NT2/D1 (cell line): Measurements from ENCODE around the gene SNAP29.
"Not testable (repeated sequence)": the region's sequence is repeated elsewhere in the genome, so short reads cannot be mapped to it uniquely, and the experiment has no call there.

Experiments used
- DNase-seq: peaks from one replicate; pipeline ENCODE4 v3.0.0-alpha.2; 2011; ENCODE audit warnings: low read depth, low spot score
- H3K27me3 ChIP-seq: 2 replicates; pipeline ENCODE4 v1.6.0; 2011; ENCODE audit warnings: mild to moderate bottlenecking; ENCODE audit not compliant: insufficient read length, insufficient read depth
- H3K36me3 ChIP-seq: 2 replicates; pipeline ENCODE4 v1.6.1; 2011; ENCODE audit warnings: mild to moderate bottlenecking, low read length, mixed read lengths; ENCODE audit not compliant: insufficient read depth, insufficient read length
- H3K4me1 ChIP-seq: 2 replicates; pipeline ENCODE4 v1.5.1; 2011; ENCODE audit not compliant: insufficient read depth, insufficient read length
- H3K4me3 ChIP-seq: 2 replicates; pipeline ENCODE4 v1.5.1; 2011; ENCODE audit warnings: low read depth; ENCODE audit not compliant: insufficient read length
- H3K9ac ChIP-seq: 2 replicates; pipeline ENCODE4 v1.6.0; 2011; ENCODE audit warnings: low read depth; ENCODE audit not compliant: insufficient read length
- H3K9me3 ChIP-seq: 2 replicates; pipeline ENCODE4 v1.5.1; 2011; ENCODE audit warnings: mild to moderate bottlenecking, low read length; ENCODE audit not compliant: insufficient read depth
- SUZ12 ChIP-seq: IDR thresholded peaks from 2 replicates; pipeline ENCODE4 v1.6.1; 2011; ENCODE audit not compliant: insufficient read length, insufficient read depth; ENCODE audit errors: extremely low read depth
- YY1 ChIP-seq: IDR thresholded peaks from 2 replicates; pipeline ENCODE4 v1.6.1; 2011; ENCODE audit not compliant: insufficient read length, insufficient read depth
- ZNF274 ChIP-seq: IDR thresholded peaks from 2 replicates; pipeline ENCODE4 v1.6.1; 2011; ENCODE audit warnings: mild to moderate bottlenecking, low read depth, low read length

SNAP29 gene

DNA sequence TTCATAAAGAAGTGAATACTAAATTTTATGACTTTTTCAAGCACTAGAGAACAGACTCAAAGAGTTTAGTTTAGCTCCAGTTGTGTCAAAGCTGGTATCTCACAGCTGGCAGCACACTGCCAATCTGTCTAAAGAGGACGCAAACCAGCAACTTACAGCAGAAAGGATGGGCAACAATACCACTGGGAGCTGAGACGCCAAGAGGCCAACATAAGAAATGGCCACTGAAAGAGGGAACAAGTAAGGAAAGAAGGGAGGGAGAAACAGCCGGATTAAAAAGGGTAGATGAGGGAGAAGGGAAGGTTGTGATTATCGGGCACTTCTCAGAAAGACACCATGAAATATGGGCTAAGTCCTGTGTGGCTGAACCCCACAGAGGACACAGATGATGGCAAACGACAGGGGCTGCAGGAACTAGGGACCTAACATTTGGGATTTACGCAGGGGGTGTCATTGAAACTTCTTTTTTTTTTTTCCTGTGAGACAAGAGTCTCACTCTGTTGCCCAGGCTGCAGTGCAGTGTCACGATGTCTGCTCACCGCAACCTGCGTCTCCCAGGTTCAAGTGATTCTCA lies 43.2 kb upstream of the SNAP29 start:
- no peak for DNase-seq
- Histone ChIP-seq H3K9me3 (no peaks in the 10 kb centered on the region), H3K36me3 (peaks cover 61% of the 10 kb centered on the region), H3K4me3 (no peak overlapping the region), H3K4me1 (no peaks in the 10 kb centered on the region), H3K27me3 (no peaks in the 10 kb centered on the region), H3K9ac (no peak overlapping the region)
- TF ChIP-seq YY1 (no peak), ZNF274 (no peak), SUZ12 (no peak)

DNA sequence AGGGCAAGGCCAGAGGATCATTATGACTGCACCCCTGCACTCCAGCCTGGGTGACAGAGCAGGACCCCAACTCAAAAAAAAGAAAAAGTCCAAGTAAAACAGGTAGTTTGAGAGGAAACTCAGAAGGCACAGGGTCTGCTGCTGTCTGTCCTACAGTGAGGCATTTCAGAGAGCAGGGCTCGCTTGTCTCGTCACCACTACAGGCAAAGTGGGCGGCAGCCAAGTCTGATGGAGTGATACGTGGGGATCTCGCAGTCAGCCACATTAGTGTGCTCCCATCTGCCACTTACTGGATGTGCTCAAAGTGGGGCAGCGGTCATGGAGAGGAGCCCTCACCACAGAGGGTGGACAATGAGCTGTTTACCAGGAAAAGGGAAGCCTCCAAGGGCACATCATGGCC lies 42.2 kb upstream of the SNAP29 start:
- DNase-seq, result no peak
- peaks cover 54% of the 10 kb centered on the region for H3K36me3 ChIP-seq
- H3K4me1 ChIP-seq, result no peaks in the 10 kb centered on the region
- no peak overlapping the region for H3K4me3 ChIP-seq
- no peaks in the 10 kb centered on the region for H3K27me3 ChIP-seq
- H3K9ac ChIP-seq, result no peak overlapping the region
- TF ChIP-seq ZNF274, result no peak
- TF ChIP-seq SUZ12, result no peak
- no peak for TF ChIP-seq YY1
- no peaks in the 10 kb centered on the region for H3K9me3 ChIP-seq

DNA sequence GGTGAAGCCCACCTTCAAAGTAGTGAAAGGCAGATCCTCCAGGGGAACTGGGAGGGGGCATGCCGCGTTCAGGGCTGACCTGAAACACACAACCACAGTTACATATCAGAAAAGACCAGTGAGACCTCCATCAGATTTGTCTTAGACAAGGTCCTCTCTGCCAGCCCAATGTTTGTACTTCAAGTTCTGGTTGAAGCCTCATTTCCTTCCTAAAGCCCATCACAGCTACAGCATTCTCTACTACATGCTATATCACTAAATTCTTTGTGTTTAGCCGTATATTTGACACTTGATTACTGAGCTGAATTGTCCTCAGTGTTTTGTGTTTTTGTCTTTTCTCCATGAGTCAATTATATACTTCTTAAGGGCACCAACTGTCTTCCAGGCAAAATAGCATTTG lies 40.3 kb upstream of the SNAP29 start:
- DNase-seq, result no peak
- H3K27me3 ChIP-seq, result no peaks in the 10 kb centered on the region
- no peaks in the 10 kb centered on the region for H3K9me3 ChIP-seq
- H3K4me1 ChIP-seq, result no peaks in the 10 kb centered on the region
- peaks cover 43% of the 10 kb centered on the region for H3K36me3 ChIP-seq
- TF ChIP-seq YY1 (no peak), ZNF274 (no peak), SUZ12 (no peak)
- H3K4me3 ChIP-seq, result no peak overlapping the region
- no peak overlapping the region for H3K9ac ChIP-seq

DNA sequence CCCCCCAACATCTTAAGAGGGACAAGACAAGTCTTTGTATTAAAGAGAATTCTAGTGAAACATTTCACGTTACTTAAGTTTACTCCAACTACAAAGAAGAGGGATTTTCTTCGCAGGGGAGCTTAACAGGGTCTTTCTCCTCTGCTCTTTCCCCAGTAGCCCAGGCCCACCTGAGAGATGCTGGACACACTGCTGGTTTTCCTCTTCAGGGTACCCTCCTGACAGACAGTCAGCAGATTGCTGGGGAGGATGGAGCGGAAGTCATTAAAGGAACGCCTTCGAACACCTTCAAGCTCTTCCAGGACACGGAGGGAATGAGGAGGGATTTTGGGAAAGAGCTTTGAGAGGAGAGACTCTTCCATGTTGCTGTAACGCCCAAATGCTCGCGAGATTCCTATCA lies 39.3 kb upstream of the SNAP29 start:
- TF ChIP-seq YY1 (no peak), ZNF274 (no peak), SUZ12 (no peak)
- Histone ChIP-seq H3K9ac (no peak overlapping the region), H3K9me3 (no peaks in the 10 kb centered on the region), H3K27me3 (no peaks in the 10 kb centered on the region), H3K36me3 (peaks cover 42% of the 10 kb centered on the region), H3K4me3 (no peak overlapping the region), H3K4me1 (no peaks in the 10 kb centered on the region)
- no peak for DNase-seq

DNA sequence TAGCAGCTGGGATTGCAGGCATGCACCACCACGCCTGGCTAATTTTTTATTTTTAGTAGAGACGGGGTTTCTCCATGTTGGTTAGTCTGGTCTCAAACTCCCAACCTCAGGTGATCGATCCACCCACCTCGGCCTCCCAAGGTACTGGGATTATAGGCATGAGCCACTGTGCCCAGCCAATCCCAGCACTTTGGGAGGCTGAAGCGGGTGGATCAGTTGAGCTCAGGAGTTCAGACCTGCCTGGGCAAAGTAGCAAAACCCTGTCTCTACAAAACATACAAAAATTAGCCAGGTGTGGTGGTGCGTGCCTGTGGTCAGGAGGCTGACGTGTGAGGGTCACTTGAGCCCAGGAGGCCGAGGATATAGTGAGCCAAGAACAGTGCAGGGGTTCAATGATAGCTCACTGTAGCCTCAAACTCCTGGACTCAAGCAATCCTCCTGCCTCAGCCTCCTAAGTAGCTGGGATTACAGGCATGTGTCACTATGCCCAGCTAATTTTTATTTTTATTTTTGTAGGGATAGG lies 37.0 kb upstream of the SNAP29 start:
- not testable (repeated sequence) for DNase-seq, H3K4me3 ChIP-seq, H3K4me1 ChIP-seq, H3K27me3 ChIP-seq, H3K9ac ChIP-seq, H3K9me3 ChIP-seq
- H3K36me3 ChIP-seq, result peaks cover 40% of the 10 kb centered on the region

DNA sequence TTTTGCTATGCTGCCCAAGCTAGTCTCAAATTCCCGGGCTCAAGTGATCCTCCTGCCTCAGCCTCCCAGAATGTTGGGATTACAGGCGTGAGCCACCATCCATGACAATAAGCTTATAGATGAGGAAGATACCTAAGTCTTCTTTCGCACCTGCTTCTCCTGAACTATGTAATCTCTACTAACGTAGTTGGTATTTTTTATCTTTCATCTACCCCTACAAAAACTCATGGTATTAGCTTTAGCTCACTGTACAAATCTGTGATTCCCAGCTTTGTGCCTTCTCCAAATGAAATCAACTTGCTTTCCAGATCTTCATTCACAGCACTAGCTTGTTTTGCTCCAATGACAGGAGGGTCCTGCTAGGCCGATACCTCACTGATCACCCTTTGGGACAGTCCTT lies 36.6 kb upstream of the SNAP29 start:
- Histone ChIP-seq H3K9ac (no peak overlapping the region), H3K9me3 (no peaks in the 10 kb centered on the region), H3K27me3 (no peaks in the 10 kb centered on the region), H3K4me1 (no peaks in the 10 kb centered on the region), H3K36me3 (peaks cover 36% of the 10 kb centered on the region), H3K4me3 (no peak overlapping the region)
- no peak for TF ChIP-seq ZNF274
- no peak for TF ChIP-seq YY1
- no peak for TF ChIP-seq SUZ12
- DNase-seq, result no peak

DNA sequence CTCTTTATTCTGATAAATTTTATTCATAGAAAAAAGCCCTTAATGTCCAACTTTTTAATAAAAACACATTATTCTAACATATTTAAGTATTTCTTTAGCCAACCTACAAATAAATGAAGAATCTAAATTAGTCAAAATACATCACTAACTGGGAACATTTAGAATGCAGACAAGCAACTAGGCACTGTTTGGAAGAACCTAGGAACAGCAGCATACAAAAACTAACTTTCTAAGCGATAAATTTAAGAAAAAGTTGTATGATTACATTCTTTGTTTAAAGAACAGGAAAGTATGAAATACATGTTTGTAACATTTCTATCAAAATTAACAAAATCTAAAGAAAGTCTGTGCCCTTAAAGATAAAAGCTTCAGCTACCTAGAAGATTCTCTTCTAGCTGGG lies 35.5 kb upstream of the SNAP29 start:
- Histone ChIP-seq H3K4me1 (no peaks in the 10 kb centered on the region), H3K27me3 (no peaks in the 10 kb centered on the region), H3K9ac (no peak overlapping the region), H3K4me3 (no peak overlapping the region), H3K9me3 (no peaks in the 10 kb centered on the region), H3K36me3 (peaks cover 33% of the 10 kb centered on the region)
- no peak for TF ChIP-seq SUZ12
- no peak for TF ChIP-seq YY1
- TF ChIP-seq ZNF274, result no peak
- DNase-seq, result no peak

DNA sequence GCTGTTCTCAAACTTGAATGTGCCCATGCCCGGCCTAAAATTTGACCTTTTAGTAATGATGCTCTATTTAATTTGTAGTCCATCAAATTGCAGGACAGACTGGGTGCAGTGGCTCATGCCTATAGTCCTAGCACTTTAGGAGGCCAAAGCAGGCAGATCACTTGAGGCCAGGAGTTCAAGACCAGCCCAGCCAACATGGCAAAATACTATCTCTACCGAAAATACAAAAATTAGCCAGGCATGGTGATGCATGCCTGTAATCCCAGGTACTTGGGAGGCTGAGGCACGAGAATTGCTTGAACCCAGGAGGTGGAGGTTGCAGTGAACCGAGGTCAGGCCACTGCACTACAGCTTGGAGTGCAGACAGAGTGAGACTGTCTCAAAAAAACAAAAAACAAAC lies 33.6 kb upstream of the SNAP29 start:
- H3K27me3 ChIP-seq, H3K9ac ChIP-seq, H3K4me3 ChIP-seq, DNase-seq, H3K4me1 ChIP-seq, H3K9me3 ChIP-seq: not testable (repeated sequence)
- H3K36me3 ChIP-seq, result peaks cover 16% of the 10 kb centered on the region
